Stimulated activated CD4-positive, alpha-beta T cell treated with anti-CD3 and anti-CD28 coated beads, TNF-alpha, amount 100 ng/mL, for 1 hour (primary cell): ENCODE data around the gene COX20.

ENCODE experiments used
- DNase-seq, 3 donors: peaks; one replicate each; pipeline ENCODE4 v3.0.0-alpha.2; 2020; ENCODE audit warnings: low read depth in 3 of 3, low spot score in 1 of 3

COX20 gene

DNA sequence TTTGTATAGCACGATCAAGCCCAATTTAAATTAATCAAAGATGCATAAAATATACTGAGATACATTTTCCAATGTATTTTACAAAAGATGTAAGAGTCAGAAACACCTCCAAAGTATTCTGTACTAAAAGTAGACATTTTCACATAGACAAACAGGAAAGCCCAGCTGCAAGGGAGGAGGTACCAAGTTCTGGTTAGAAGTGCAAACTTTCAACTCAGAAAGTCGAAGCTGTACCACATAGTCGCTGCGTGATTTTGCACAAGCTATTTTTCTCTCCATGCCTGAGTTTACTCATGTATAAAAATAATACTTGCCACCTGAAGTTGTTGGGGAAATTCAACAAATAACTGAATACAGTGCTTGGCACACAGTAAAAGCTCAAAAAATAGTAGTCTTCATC lies 34.5 kb downstream of the COX20 start:
- DNase-seq, result no peak

- no peak for DNase-seq
Measured at GRCh38 chr1:244874974-244875579, 39.6 kb downstream of the COX20 start.

DNA sequence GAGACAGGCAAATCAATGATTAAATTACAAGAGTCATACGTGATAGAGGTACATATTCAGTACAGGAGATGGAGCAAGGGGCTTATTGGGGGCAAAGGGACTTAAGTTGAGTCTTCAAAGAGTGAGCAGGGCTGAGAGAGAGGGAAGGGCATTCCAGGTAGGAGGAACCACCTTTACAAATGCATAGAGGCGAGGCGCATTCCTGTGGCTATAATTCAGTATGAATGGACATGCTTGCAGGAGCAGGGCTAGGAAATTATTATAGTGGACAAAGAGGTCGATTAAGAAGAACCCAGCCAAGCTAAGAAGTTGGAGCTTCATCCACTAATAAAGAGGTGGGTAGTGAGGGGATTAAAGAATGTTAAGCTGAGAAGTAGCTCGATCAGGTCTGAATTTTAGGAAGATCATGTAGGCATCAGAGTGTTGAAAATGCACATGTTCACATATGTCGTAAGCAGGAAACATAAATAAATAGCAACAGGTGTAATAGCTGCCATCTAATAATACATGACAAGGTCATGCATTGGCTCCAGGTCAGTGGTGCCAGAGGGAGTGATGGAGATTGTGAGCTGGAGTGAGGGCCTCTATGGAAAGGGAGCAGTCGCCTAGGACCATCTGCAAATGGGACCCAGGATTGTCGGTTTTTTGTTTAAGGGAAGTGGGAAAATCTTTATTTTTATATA lies 40.9 kb downstream of the COX20 start:
- DNase-seq, result no peak

GRCh38 chr1:244878681-244879080 lies 43.2 kb downstream of the COX20 start:
- no peak for DNase-seq

GRCh38 chr1:244881552-244882280 lies 46.3 kb downstream of the COX20 start:
- no peak for DNase-seq

DNA sequence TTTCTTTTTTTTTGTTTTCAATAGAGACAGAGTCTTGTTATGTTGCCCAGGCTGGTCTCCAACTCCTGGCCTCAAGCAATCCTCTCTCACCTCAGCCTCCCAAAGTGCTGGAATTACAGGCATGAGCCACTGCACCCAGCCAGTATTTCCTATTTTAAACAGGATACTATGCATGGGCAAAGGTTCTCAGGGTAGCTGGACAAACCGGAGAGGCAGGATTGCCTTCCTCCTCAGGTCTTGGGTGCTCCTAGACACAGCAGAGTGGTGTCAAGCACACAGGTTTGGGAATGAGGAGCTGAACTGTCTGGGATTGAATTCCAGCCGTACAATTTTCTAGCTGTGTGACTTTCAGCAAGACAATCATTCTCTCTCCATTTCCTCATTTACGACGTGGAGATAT lies 51.8 kb downstream of the COX20 start:
- no peak for DNase-seq

- no peak for DNase-seq
Measured at GRCh38 chr1:244893836-244894235, 58.4 kb downstream of the COX20 start.
